Heart left ventricle (tissue), 13 donors: Measurements from ENCODE around the gene SGK1.

Experiments used
- CTCF ChIP-seq, 12 donors: fragments of 200-600 bp; sonication (generic) in 4 of 12; IDR thresholded peaks; one replicate each; pipeline versions ENCODE4 v1.5.0 to v1.8.0; 2018 to 2022; ENCODE audit warnings: antibody characterized with exemption in 12 of 12, mild to moderate bottlenecking in 5 of 12
- POLR2A ChIP-seq, 2 donors: fragments of 450-650 bp; IDR thresholded peaks; one replicate each; pipeline ENCODE4 v1.6.1; 2017; ENCODE audit warnings: antibody characterized with exemption in 2 of 2, mild to moderate bottlenecking in 2 of 2, moderate library complexity in 2 of 2
- donor health status: ischemic (EF 13 %, LVEDD 7.1; RV severe dilation, severe dysfunction).
- donor health status: DM: no; HTN: yes; CAD: no.
- donor health status: DM: no; HTN: no; CAD: no.
- donor health status: ischemic (EF 25% LVEDD 6.9; RV normal size, moderate dysfunction).
- donor health status: ischemic (EF 25% LVEDD 5.7; RV mildly dilated, moderate dysfunction).
- donor health status: ischemic (EF 35%, LVEDD 5.7; RV mildly dilated, moderate dysfunction).
- donor health status: nonischemic (EF 11% LVEDD 7.7; RV severe dilation, severe dysfunction).
- donor health status: DM: yes; HTN: yes; CAD: no.
- donor health status: PGD.
- donor health status: ischemic (EF 29% LVEDD 5.4; RV normal size, mild dysfunction).
- donor health status: nonischemic (EF 23%, LVEDD 6.1; RV moderate dilation, normal function).

GRCh38 chr6:134196568-134197193, 121.2 kb downstream of the SGK1 start:
- TF ChIP-seq POLR2A (IDR thresholded peaks at IDR 0.05), result no peak
- no peak for TF ChIP-seq CTCF (IDR thresholded peaks at IDR 0.05)
